ENCODE measurements around the gene PITPNM1. TPM values are rescaled to one million over a fixed set of nuclear protein-coding genes. Genes with fewer than 3 reads are reported as not detected.

Gene PITPNM1
- total and polyA plus RNA-seq, 2 of the 13 experiments (the other 11 are each of a cell fraction or from before 2014, with no cell fraction given), result 8.2 to 8.5 TPM

GRCh38 chr11:67508486-67509121 lies 3.4 kb upstream of the PITPNM1 start (continued):
- TF ChIP-seq IRF1 (CRISPR knock-in tag; IDR thresholded peaks at IDR 0.05; ENCODE audit: low read depth), result no peak
- no peak for TF ChIP-seq SMARCC2 (IDR thresholded peaks at IDR 0.05)
- no peak for TF ChIP-seq IKZF4 (CRISPR knock-in tag; IDR thresholded peaks at IDR 0.05; ENCODE audit: borderline replicate concordance, low read depth, not compliant biosample characterization)
- TF ChIP-seq TFAP4 (IDR thresholded peaks at IDR 0.05; ENCODE audit: borderline replicate concordance, low read depth), result no peak
- TF ChIP-seq SRF (IDR thresholded peaks at IDR 0.05; ENCODE audit: low read depth, low read length), result no peak
- TF ChIP-seq ZNF549 (CRISPR knock-in tag; IDR thresholded peaks at IDR 0.05), result no peak
- TF ChIP-seq ZNF570 (CRISPR knock-in tag; IDR thresholded peaks at IDR 0.05; ENCODE audit: borderline replicate concordance), result no peak
- no peak for TF ChIP-seq ZNF17 (CRISPR knock-in tag; IDR thresholded peaks at IDR 0.05)
- TF ChIP-seq ZNF607 (CRISPR knock-in tag; IDR thresholded peaks at IDR 0.05; ENCODE audit: borderline replicate concordance), result 0 out of 2 replicates have a peak, but pooled peaks have one; percentile 49
- TF ChIP-seq KDM5B (CRISPR knock-in tag; IDR thresholded peaks at IDR 0.05; ENCODE audit: borderline replicate concordance), result no peak
- no peak for TF ChIP-seq ZNF234 (CRISPR knock-in tag; conservative IDR thresholded peaks at IDR 0.05)
- TF ChIP-seq SNAPC4 (CRISPR knock-in tag; IDR thresholded peaks at IDR 0.05), result no peak
- TF ChIP-seq RFX3 (CRISPR knock-in tag; IDR thresholded peaks at IDR 0.05), result peak; percentile 100
- no peak for TF ChIP-seq ZNF883 (CRISPR knock-in tag; IDR thresholded peaks at IDR 0.05; ENCODE audit: not compliant biosample characterization)
- TF ChIP-seq ZZZ3 (CRISPR knock-in tag; IDR thresholded peaks at IDR 0.05; ENCODE audit: borderline replicate concordance), result no peak
- peak; percentile 64; the same call in 1 of the 2 replicates for TF ChIP-seq SAFB2 (CRISPR knock-in tag; IDR thresholded peaks at IDR 0.05; ENCODE audit: borderline replicate concordance, low read depth)
- TF ChIP-seq ATF7 (IDR thresholded peaks at IDR 0.05), result no peak
- TF ChIP-seq ATF7 (CRISPR knock-in tag; IDR thresholded peaks at IDR 0.05), result peak; percentile 84; the same call in 1 of the 2 replicates
- TF ChIP-seq ZNF644 (CRISPR knock-in tag; IDR thresholded peaks at IDR 0.05; ENCODE audit: low read depth), result no peak
- TF ChIP-seq SRSF4 (IDR thresholded peaks at IDR 0.05; ENCODE audit: low read depth, low read length, poor library complexity, severe bottlenecking), result no peak
- TF ChIP-seq SIX1 (CRISPR knock-in tag; IDR thresholded peaks at IDR 0.05; ENCODE audit: borderline replicate concordance), result no peak

Measured in HepG2 (cell line).